Esophagus muscularis mucosa (tissue), 4 donors: ENCODE measurements around the gene EHD1. TPM values are rescaled to one million over a fixed set of nuclear protein-coding genes. Genes with fewer than 3 reads are reported as not detected.
A peak's percentile ranks its signal among the peaks of the same experiment; 100 is the strongest.

Source experiments
- DNase-seq: peaks from one replicate; pipeline ENCODE4 v3.0.0-alpha.2; 2017; ENCODE audit errors: extremely low spot score
- H3K27ac ChIP-seq, 4 donors: fragments of 200-600 bp; sonication (generic); replicated peaks in 1 of 4; 1 replicate in 3 of 4; 2 replicates in 1 of 4; pipeline ENCODE4 v1.5.1; 2016 to 2019; ENCODE audit warnings: mild to moderate bottlenecking in 1 of 4
- H3K27me3 ChIP-seq, 4 donors: fragments of 200-600 bp; sonication (generic); one replicate each; pipeline versions ENCODE4 v1.5.1 to v1.6.0; 2016 to 2019
- H3K36me3 ChIP-seq, 4 donors: fragments of 200-600 bp; sonication (generic); one replicate each; pipeline ENCODE4 v1.5.1; 2016 to 2019
- H3K4me1 ChIP-seq, 4 donors: fragments of 200-600 bp; sonication (generic); one replicate each; pipeline ENCODE4 v1.5.1; 2016 to 2019
- H3K4me3 ChIP-seq, 4 donors: fragments of 200-600 bp; sonication (generic); 1 replicate in 2 of 4; 2 replicates in 2 of 4; pipeline ENCODE4 v1.5.1; 2016 to 2019; ENCODE audit warnings: mild to moderate bottlenecking in 4 of 4, moderate library complexity in 1 of 4
- H3K9me3 ChIP-seq, 4 donors: fragments of 200-600 bp; sonication (generic); 1 replicate in 3 of 4; 2 replicates in 1 of 4; pipeline ENCODE4 v1.5.1; 2016 to 2019
- EP300 ChIP-seq: sonication (generic); formaldehyde crosslinking; IDR thresholded peaks from one replicate; pipeline ENCODE4 v1.6.1; 2017; ENCODE audit warnings: antibody characterized with exemption
- POLR2A ChIP-seq: fragments of 450-650 bp; IDR thresholded peaks from one replicate; pipeline ENCODE4 v1.6.1; 2017; ENCODE audit warnings: antibody characterized with exemption, moderate library complexity, mild to moderate bottlenecking, low read depth
- POLR2AphosphoS5 ChIP-seq, 2 donors: sonication (generic); formaldehyde crosslinking; IDR thresholded peaks; one replicate each; pipeline ENCODE4 v1.6.1; 2017; ENCODE audit warnings: antibody characterized with exemption in 2 of 2
- WGBS: methylation state at CpG from one replicate; pipeline ENCODE4 v1.1.5; 2018; 5-methylcytosine and 5-hydroxymethylcytosine counted together
- intact Hi-C: fragments of 100-400 bp; cut with DNase I; formaldehyde crosslinking; loops from one replicate; pipeline ENCODE4 v1.15.1; 2023
- total RNA-seq, 4 donors: library from RNA; depleted of rRNA; stranded (reverse); fragments of >200 nt; gene quantifications; one replicate each; pipeline versions ENCODE4 v1.1.0 to v1.2.1, GENCODE V29; 2016
- TF ChIP-seq, protein P1 (sequence below), 3 experiments: fragments of 200-600 bp in 2 of 3; fragments of 450-650 bp in 1 of 3; sonication (generic) in 2 of 3; IDR thresholded peaks; one replicate each; pipeline ENCODE4 v1.5.1; 2017 to 2019; ENCODE audit warnings: antibody characterized with exemption in 3 of 3, mild to moderate bottlenecking in 2 of 3, moderate library complexity in 1 of 3

The EHD1 gene
- total RNA-seq, 4 donors from 2014 or later: 57.0 to 193 (median 104) TPM

DNA sequence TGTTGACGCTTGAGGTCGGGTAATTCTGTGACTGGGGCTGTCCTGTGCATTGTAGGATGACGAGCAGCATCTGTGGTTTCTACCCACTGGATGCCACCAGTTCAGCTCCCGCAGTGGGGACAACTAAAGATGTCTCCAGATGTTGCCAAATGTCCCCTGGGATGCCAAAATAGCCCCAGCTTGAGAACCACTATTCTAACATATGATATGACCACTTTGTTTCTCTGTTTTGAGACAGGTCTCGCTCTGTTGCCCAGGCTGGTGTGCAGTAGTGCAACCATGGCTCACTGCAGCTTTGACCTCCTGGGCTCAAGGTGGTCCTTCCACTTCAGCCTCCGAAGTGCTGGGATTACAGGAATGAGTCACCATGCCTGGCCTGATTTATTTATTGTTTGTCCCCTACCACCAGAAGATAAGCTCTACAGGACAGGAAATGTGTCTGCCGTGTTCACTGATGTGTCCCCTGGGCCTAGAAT, 63.7 kb downstream of the EHD1 start:
- no peaks in the 10 kb centered on the region for H3K36me3 ChIP-seq
- 71% methylated on average over 7 of the region's 7 CpGs for WGBS
- intact Hi-C loops: no loop called here
- H3K27me3 ChIP-seq: no peaks in the 10 kb centered on the region
- H3K27ac ChIP-seq: no peak overlapping the region
- DNase-seq: no peak
- no peak for TF ChIP-seq POLR2AphosphoS5 (IDR thresholded peaks at IDR 0.05)
- TF ChIP-seq EP300: no peak
- TF ChIP-seq, protein P1, sequence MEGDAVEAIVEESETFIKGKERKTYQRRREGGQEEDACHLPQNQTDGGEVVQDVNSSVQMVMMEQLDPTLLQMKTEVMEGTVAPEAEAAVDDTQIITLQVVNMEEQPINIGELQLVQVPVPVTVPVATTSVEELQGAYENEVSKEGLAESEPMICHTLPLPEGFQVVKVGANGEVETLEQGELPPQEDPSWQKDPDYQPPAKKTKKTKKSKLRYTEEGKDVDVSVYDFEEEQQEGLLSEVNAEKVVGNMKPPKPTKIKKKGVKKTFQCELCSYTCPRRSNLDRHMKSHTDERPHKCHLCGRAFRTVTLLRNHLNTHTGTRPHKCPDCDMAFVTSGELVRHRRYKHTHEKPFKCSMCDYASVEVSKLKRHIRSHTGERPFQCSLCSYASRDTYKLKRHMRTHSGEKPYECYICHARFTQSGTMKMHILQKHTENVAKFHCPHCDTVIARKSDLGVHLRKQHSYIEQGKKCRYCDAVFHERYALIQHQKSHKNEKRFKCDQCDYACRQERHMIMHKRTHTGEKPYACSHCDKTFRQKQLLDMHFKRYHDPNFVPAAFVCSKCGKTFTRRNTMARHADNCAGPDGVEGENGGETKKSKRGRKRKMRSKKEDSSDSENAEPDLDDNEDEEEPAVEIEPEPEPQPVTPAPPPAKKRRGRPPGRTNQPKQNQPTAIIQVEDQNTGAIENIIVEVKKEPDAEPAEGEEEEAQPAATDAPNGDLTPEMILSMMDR (IDR thresholded peaks at IDR 0.05): no peak
- H3K9me3 ChIP-seq: no peaks in the 10 kb centered on the region
- H3K4me3 ChIP-seq: no peak overlapping the region
- peaks cover 3 to 7% (median 5%) of the 10 kb centered on the region in 4 donors for H3K4me1 ChIP-seq

DNA sequence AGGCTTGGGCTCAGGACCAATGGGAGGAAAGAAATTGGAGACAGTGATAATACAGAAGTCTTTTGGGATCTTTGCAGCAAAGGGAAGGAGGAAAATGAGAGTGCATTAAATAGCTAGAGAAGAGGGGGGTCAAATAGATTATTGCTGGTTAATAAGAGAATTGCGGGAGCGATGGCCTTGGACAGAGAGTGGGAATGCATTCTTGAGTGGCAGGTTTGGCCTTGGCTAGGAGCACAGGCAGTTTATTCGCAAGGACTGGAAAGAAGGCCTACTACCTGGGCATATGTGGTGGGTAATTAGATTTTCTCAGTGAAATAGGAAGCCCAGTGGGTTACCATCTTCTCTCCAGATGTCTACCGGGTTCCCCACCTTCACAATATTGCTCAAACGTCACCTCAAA, 64.6 kb downstream of the EHD1 start:
- Histone ChIP-seq H3K27ac (no peak overlapping the region), H3K36me3 (no peaks in the 10 kb centered on the region), H3K4me3 (no peak overlapping the region), H3K4me1 (peaks cover 12 to 16% (median 14%) of the 10 kb centered on the region in 4 donors), H3K27me3 (no peaks in the 10 kb centered on the region), H3K9me3 (no peaks in the 10 kb centered on the region)
- TF ChIP-seq POLR2AphosphoS5 (IDR thresholded peaks at IDR 0.05) (no peak), EP300 (no peak), POLR2A (no peak)
- TF ChIP-seq, protein P1 (IDR thresholded peaks at IDR 0.05): no peak
- 90% methylated on average over 5 of the region's 5 CpGs for WGBS
- intact Hi-C loops: no loop called here
- DNase-seq: no peak

DNA sequence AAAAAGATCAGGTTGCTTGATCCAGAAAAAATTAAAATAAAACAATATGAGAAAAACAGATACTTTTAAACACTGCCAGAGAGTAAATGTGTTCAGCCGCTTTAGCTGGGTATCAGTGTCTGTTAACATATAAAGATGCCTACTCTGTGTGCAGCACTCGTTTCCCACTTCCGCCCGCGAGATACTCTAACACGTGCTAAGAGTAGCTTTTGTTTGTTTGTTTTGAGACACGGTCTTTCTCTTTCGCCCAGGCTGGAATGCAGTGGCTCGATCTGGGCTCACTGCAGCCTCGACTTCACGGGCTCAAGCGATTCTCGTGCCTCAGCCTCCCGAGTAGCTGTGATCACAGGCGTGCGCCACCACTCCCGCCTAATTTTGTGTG, 67.5 kb downstream of the EHD1 start:
- H3K27ac ChIP-seq: peak overlapping the region; percentile 69 to 86 (median 80)

DNA sequence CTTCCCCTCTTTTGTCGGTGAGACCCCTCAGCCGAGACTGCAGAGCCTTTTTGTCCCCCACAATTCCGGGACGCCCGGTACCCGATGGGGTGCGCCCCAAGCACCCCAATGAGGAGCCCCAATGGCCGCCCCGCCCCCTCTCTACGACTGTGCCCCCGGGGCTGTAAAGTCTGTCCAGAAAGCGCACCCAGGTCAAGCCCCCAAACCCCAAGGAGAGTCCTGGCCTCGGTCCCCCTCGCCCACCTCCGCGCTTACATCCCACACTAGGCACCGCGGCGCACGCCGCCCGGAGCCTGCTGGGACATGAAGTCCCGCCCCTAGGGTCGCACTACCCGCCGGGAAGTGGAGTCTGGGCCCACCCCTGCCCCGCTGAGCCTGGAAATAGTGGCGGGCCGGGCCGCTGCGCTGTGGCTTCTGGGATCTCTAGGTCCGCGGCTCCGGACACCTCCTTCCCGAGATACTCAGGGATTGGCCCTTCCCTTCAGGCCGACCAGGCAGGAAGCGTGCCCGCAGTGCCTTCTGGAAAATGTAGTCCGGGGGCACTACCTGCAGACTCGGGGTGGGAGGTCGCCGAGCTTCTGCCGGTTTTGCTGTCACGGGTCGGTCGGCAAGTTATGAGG, 68.0 kb downstream of the EHD1 start, which contains the start of gene MEN1:
TSS of gene MEN1 (minus strand) at position 281 of the 620 bp plus-strand sequence. CDS start 442 bp downstream, outside the sequence.
- peak within 1 kb of the TSS; percentile 62 to 95 (median 86) for H3K4me3 ChIP-seq
- peaks cover 13 to 32% (median 19%) of the 10 kb centered on the region in 4 donors for H3K4me1 ChIP-seq
- DNase-seq: peak; percentile 98
- intact Hi-C loops: no loop called here
- peak within 1 kb of the TSS; percentile 69 to 86 (median 80) for H3K27ac ChIP-seq
- TF ChIP-seq, protein P1 (IDR thresholded peaks at IDR 0.05): peak in 1 of 3 experiments; percentile 42
- peak; percentile 90 to 96 for TF ChIP-seq POLR2AphosphoS5 (IDR thresholded peaks at IDR 0.05)
- TF ChIP-seq EP300: no peak
- TF ChIP-seq POLR2A: peak; percentile 54
- WGBS: 0% methylated on average over 17 of the region's 46 CpGs
- no peaks in the 10 kb centered on the region for H3K9me3 ChIP-seq
- peaks cover 3 to 25% (median 24%) of the 10 kb centered on the region in 4 donors for H3K36me3 ChIP-seq
- no peaks in the 10 kb centered on the region for H3K27me3 ChIP-seq

More for the DNA sequence above, 67.5 kb downstream of the EHD1 start:
- Histone ChIP-seq H3K36me3 (peaks cover 0 to 20% (median 19%) of the 10 kb centered on the region in 4 donors), H3K27me3 (no peaks in the 10 kb centered on the region), H3K4me1 (peaks cover 13 to 32% (median 19%) of the 10 kb centered on the region in 4 donors), H3K9me3 (no peaks in the 10 kb centered on the region), H3K4me3 (peak overlapping the region; percentile 62 to 95 (median 86))
- no peak for DNase-seq
- 56% methylated on average over 17 of the region's 17 CpGs for WGBS
- intact Hi-C loops: no loop called here
- no peak for TF ChIP-seq POLR2A
- TF ChIP-seq POLR2AphosphoS5 (IDR thresholded peaks at IDR 0.05): no peak

DNA sequence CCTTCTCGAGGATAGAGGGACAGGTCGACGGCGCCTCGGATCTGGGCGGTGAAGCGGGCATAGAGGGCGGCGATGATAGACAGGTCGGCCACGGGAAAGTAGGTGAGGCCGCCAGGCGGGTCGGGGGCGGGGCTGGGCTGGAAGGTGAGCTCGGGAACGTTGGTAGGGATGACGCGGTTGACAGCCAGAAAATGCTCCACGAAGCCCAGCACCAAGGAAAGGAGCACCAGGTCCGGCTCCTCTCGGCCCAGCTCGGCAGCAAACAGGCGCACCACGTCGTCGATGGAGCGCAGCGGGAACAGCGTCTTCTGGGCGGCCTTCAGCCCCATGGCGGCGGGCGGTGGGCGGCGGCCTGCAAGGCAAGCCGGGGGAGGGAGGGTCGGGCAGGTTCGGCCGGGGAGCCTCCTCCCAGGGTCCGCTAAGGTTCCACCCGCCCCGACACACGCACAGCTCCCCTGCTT, 68.6 kb downstream of the EHD1 start:
- intact Hi-C loops: no loop called here
- no peak for DNase-seq
- WGBS: 13% methylated on average over 22 of the region's 44 CpGs

More for the DNA sequence above, 68.6 kb downstream of the EHD1 start:
- H3K4me1 ChIP-seq: peaks cover 13 to 32% (median 19%) of the 10 kb centered on the region in 4 donors
- H3K4me3 ChIP-seq: peak overlapping the region; percentile 62 to 95 (median 86)
- TF ChIP-seq, protein P1 (IDR thresholded peaks at IDR 0.05): no peak
- TF ChIP-seq EP300 (no peak), POLR2A (no peak), POLR2AphosphoS5 (IDR thresholded peaks at IDR 0.05) (no peak)
- no peaks in the 10 kb centered on the region for H3K27me3 ChIP-seq
- peak overlapping the region; percentile 69 to 86 (median 80) for H3K27ac ChIP-seq
- peaks cover 5 to 31% (median 29%) of the 10 kb centered on the region in 4 donors for H3K36me3 ChIP-seq
- H3K9me3 ChIP-seq: no peaks in the 10 kb centered on the region
